EH (cell line): Measurements from ENCODE around the gene DERL3.
A peak's percentile ranks its signal among the peaks of the same experiment; 100 is the strongest.

ENCODE experiments used
- DNase-seq: peaks from one replicate; pipeline ENCODE4 v3.0.0-alpha.2; 2015; ENCODE audit warnings: low read depth

DERL3 gene

DNA sequence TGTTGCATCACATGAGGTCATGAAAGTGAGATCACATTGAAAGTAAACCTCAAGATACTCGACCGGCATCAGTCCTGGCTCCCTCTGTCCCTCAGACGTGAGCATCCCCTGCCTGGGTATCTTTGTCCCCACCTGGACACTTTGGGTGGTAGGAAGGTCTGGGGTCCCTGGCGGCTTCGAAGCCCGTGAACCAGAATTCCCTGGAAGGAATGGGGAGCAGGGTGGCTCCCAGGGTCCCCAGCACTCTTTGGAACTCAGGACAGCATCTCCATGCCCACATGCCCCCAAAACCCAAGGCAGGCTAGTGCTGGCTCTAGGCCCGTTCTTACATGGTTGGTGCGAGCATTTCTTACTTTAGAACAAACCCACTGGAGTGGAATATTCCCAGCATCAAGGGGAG, 7.5 kb downstream of the DERL3 start:
- no peak for DNase-seq

- DNase-seq, result peak; percentile 95
Measured at GRCh38 chr22:23829845-23830372, 8.9 kb downstream of the DERL3 start.

DNA sequence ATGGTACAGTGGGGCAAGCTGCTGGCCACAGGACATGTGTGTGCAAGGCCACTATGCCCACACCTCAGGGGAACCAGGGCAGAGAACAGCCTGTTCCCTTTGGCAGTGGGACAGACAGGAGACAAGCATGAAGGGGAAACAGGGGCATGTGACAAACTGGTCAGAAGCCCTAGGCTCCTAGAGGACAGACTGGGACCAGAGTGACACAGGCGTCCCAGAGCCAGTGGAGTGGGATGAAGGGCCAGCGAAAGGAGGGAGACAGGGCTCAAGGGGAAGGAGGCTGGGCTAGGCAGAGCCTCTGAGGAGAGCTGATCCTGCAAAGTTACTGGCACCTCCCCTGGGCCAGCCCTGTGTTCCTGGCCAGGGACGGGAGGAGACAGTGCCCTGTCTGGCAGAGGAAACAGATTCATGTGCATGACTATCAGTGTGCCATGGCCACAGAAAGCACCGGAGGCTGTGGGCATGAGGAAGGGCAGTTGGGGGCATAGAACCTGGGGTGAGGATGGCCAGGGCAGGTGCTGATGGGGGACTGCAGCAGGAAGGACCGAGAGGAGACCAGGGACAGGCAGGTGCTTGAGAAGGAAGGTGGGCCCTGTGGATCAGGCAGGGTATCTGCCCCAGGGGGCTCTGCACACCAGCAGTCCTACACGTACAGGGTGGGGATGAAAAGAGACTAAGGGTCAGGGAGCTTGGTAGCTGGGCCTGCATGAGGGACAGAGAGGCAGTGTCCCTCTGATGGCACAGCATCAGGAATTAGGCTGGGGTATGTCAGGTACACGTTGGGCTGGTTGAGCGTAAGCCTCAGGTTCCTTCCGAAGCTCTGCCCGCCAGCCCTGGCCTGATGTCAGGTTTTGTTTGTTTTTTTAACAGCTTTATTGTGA, 9.8 kb downstream of the DERL3 start:
- DNase-seq, result no peak

DNA sequence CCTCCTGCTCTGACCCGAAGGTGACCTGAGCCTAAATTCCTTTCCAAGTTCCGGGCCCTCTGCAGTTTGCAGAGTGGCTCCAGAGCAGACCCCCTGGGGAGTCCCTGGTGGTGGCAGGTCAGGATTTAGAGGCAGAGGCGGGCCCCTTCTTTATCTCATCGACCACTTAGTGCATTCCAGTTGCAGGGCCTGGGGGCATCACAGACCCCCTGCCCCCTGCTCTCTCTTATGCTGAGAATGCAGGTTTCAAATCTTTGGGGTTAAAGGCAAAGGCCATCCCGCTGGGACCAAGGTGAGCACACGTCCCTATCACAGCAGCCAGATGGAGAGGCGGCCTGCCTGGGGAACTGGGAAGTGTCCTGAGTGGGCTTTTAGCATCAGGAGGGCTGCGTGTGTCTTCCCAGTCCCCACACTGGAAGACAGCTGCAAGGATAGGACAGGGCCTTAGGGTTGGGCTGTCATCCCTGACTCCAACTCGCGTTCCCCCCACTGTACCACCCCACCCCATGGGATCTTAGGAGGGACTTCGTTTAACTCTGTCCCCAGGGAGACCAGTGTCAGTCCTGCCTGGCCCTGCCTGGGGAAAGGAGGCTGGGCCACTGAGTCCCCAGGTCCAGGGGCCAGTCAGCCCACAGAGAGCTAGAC, 11.3 kb downstream of the DERL3 start:
- DNase-seq, result no peak

GRCh38 chr22:23826510-23827350, 12.1 kb downstream of the DERL3 start:
- DNase-seq, result peak; percentile 95

- DNase-seq, result no peak
Measured at GRCh38 chr22:23825246-23825905, 13.4 kb downstream of the DERL3 start.

- DNase-seq, result no peak
Measured at GRCh38 chr22:23824476-23825245, 14.1 kb downstream of the DERL3 start.

GRCh38 chr22:23823331-23823791, 15.4 kb downstream of the DERL3 start:
- peak; percentile 66 for DNase-seq

- DNase-seq, result no peak
Measured at GRCh38 chr22:23822101-23822671, 16.6 kb downstream of the DERL3 start.

DNA sequence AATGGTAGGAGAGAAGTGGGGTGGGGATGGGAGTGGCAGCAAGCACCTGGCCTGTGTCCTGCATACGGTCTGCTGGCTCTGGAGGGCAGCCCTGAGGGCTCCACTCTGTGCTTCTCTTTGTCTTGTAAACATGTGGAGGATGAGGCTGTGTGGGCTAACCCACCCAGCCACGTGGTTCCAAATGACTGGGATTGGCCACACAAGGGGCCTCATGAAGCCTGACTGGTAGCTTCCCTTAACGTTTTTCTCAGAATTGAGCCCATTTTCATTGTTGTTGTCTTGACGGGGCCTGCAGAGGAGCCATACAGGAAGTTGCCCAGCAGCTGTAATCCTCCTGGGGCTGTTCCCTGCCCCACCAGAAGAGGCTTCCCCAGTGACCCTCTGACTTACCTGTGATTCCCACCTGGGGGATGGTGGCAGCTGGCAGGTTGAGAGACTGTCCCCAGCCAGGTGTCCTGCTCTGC, 18.0 kb downstream of the DERL3 start:
- no peak for DNase-seq

DNA sequence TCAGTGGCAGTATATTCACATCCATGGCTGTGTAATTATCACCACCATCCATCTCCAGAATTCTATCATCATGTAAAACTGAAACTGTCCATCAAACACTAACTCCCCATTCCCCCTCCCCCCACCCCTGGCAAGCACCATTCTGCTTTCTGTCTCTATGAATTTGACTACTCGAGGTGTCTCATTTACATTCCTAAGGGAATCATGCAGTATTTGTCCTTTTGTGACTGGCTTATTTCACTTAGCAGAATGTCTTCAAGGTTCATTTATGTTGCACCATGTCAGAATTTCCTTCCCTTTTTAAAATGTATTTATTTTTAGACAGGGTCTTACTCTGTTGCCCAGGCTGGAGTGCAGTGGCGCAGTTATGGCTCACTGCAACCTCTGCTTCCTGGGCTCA, 20.3 kb downstream of the DERL3 start:
- DNase-seq, result no peak

DNA sequence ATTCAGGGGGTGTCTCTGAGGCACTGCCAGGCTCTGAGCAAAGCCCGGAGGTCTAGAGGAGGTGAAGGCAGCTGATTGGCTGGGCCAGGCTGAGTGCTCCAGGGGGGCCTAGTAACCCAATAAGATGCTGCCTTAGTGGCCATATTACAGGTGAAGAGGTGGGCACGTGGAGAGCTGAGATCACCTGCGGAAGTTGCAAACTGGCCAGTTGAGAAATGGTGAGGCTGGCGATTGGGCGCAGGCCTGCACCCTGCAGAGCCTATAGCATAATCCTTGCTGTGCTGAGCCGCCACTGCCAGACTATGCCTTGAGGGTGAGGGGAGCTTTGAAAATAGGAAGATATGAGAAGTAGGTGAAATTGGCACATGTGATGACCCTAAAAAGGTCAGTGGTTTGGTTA, 21.7 kb downstream of the DERL3 start:
- DNase-seq, result no peak

DNA sequence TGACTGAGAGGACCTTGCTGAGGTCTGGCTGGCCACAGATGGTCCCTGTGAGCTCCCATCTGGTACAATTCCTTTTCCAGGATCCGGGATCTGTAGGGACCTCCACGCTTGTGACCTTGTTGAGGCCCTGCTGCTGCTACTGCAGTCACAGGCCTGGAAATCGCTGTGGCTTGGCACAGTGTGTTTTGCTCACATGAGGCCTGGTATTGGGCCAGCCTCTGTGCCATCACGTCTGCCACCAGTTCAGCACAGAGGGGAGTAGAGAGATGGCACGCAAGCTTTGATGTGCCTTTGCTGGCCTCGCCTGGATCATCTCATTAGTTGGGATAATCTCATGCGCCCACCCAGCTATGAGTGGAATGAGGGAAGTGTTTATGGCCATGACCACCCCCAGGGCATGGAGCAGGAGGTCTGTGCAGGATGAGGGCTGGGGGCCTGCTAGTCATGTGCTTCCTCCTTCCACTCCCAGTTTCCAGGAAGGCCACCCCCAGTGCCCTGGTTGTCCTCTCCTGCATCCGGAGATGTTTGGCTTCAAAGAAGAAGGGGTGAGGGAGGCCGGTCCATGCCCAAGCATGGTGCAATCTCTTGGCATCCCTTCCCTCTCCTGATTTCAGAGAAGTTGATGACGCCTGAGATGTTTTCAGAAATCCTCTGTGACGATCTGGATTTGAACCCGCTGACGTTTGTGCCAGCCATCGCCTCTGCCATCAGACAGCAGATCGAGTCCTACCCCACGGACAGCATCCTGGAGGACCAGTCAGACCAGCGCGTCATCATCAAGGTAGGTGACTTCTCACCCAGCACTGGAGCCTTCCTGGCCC, 22.4 kb downstream of the DERL3 start:
- DNase-seq, result peak; percentile 36

DNA sequence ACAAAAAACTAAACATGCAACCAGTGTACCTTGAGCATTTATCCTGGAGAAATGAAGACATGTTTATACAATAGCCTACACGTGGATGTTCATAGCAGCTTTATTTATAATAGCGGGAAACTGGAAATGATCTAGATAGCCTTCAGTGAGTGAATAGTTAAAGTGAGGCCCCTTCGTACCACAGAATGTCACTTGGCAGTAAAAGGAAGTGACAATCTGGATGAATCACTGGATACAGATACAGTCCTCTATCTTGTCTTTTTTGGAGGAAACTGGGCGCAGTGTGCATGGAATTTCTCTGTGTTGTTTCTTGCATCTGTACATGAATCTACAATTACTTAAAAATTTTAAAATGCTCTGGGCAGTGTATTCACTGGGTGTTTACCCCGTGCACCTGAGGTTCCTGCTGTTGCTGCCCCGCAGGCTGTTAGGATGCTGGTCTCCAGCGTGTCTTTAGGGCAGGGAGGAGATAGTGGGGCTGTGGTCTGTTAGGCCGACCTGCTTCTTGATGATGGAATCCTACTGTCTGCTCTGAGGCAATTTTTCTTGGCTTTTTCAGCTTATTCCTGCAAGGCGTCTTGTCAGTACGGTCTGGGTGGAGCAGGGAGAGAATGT, 23.2 kb downstream of the DERL3 start:
- DNase-seq, result peak; percentile 66

DNA sequence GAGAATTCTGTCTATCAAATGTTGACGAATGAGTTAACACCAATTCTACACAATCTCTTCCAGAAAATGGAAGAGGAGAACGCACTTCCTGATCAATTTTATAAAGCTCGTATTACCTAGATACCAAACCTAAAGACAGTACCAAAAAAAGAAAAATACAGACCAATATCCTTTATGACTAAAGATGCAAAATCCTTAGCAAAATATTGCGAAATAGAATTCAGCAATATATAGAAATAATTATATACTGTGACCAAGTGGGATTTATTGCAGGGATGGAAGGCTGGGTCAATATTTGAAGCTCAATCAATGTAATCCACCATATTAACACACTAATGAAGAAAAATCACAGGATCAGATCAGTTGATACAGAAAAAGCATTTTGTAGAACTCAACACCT, 26.4 kb downstream of the DERL3 start:
- DNase-seq, result no peak

- no peak for DNase-seq
Measured at GRCh38 chr22:23806837-23807236, 32.0 kb downstream of the DERL3 start.

GRCh38 chr22:23804781-23805291, 34.0 kb downstream of the DERL3 start:
- no peak for DNase-seq

DNA sequence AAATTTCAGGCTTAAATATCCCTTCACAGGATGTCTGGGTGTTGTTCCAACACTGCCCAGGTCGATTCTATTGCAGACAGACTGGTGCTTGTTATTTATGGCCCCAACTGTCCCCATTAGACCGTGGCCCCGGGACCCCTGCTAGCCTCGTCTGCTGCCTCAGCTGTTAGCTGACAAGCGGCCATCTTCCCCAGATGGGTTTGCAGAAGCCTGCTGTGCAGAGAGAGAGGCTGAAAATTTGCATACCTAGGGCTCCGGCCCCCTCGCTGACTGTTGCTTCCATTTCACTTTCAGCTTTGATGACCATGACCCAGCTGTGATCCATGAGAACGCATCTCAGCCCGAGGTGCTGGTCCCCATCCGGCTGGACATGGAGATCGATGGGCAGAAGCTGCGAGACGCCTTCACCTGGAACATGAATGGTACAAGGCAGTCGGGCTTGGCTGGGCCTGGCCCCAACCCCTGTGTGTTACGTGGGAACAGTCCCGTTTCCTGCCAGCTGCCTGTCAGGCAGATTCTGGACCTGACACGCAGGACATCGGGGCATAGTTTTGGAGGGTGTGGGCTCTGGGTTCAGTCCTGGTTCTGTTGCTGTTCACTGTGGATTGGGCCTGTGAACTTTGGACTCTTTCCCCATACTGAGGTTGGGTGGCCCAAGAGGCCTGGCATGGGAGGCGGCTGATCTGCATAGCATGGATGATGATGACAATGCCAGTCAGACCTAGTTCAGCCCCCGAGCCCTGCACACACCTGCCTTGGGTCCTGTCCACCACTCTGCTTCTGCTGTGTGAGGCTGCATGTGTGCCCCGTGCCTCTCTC, 35.6 kb downstream of the DERL3 start:
- no peak for DNase-seq
